HepG2 (cell line): ENCODE results near the gene ARFGEF3. TPM values are rescaled to one million over a fixed set of nuclear protein-coding genes. Genes with fewer than 3 reads are reported as not detected.

Experiments used
- FOXO1 ChIP-seq: sonication (generic); formaldehyde crosslinking; IDR thresholded peaks from 2 replicates; pipeline ENCODE4 v1.4.0; 2020; ENCODE audit warnings: missing genetic modification reagents
- FOXP1 ChIP-seq, 2 experiments: fragments of 450-650 bp in 1 of 2; IDR thresholded peaks; 2 replicates each; pipeline ENCODE4 v1.6.1; 2017 to 2018; ENCODE audit warnings: antibody characterized with exemption in 1 of 2
- KAT8 ChIP-seq: IDR thresholded peaks from 2 replicates; pipeline ENCODE4 v1.6.1; 2016; ENCODE audit warnings: missing genetic modification reagents, missing compliant biosample characterization
- MTF1 ChIP-seq: sonication (generic); formaldehyde crosslinking; IDR thresholded peaks from 2 replicates; pipeline ENCODE4 v1.5.0; 2020; ENCODE audit warnings: missing genetic modification reagents
- NFKB2 ChIP-seq: sonication (generic); formaldehyde crosslinking; IDR thresholded peaks from 2 replicates; pipeline ENCODE4 v1.4.0; 2020; ENCODE audit warnings: missing genetic modification reagents, borderline replicate concordance
- PAF1 ChIP-seq: IDR thresholded peaks from 2 replicates; pipeline ENCODE4 v1.6.1; 2016; ENCODE audit warnings: missing genetic modification reagents, missing compliant biosample characterization
- SALL1 ChIP-seq: sonication (generic); formaldehyde crosslinking; IDR thresholded peaks from 2 replicates; pipeline ENCODE4 v1.8.0; 2022; ENCODE audit warnings: mild to moderate bottlenecking, missing genetic modification reagents
- SOX5 ChIP-seq: IDR thresholded peaks from 2 replicates; pipeline ENCODE4 v1.6.1; 2016; ENCODE audit warnings: borderline replicate concordance
- TMF1 ChIP-seq: sonication (generic); formaldehyde crosslinking; IDR thresholded peaks from 2 replicates; pipeline ENCODE4 v1.8.1; 2022; ENCODE audit warnings: low read depth, missing genetic modification reagents
- ZBTB7B ChIP-seq: sonication (generic); formaldehyde crosslinking; IDR thresholded peaks from 2 replicates; pipeline ENCODE4 v1.4.0; 2020; ENCODE audit warnings: missing genetic modification reagents
- ZEB1 ChIP-seq: IDR thresholded peaks from 2 replicates; pipeline ENCODE4 v1.6.1; 2012; ENCODE audit warnings: mild to moderate bottlenecking, low read depth, inconsistent platforms; ENCODE audit not compliant: insufficient replicate concordance
- ZMYM4 ChIP-seq: sonication (generic); formaldehyde crosslinking; IDR thresholded peaks from 2 replicates; pipeline ENCODE4 v1.8.1; 2023; ENCODE audit warnings: mild to moderate bottlenecking, missing genetic modification reagents
- ZNF20 ChIP-seq: sonication (generic); formaldehyde crosslinking; IDR thresholded peaks from 2 replicates; pipeline ENCODE4 v1.4.0; 2020; ENCODE audit warnings: mild to moderate bottlenecking, moderate library complexity, missing genetic modification reagents
- ZNF839 ChIP-seq: sonication (generic); formaldehyde crosslinking; IDR thresholded peaks from 2 replicates; pipeline ENCODE4 v1.4.0; 2020; ENCODE audit warnings: missing genetic modification reagents, mild to moderate bottlenecking, borderline replicate concordance
- polyA plus RNA-seq, 8 experiments: library from polyadenylated mRNA; depleted of rRNA in 3 of 8; stranded (reverse) in 7 of 8; unstranded in 1 of 8; fragments of >200 nt; fragmentation: Illumina TruSeq in 4 of 8; extraction: Trizol in 4 of 8; gene quantifications; 2 replicates each; pipeline versions ENCODE4 v1.2.1 to v1.2.3, GENCODE V29; 2011 to 2016; ENCODE audit warnings: low read depth in 4 of 8, missing spikeins in 1 of 8, mixed read lengths in 1 of 8; ENCODE audit not compliant: insufficient read depth in 1 of 8
- total RNA-seq, 5 experiments: library from RNA; depleted of rRNA; stranded (reverse); fragments of >200 nt; fragmentation: Illumina TruSeq; extraction: Trizol; gene quantifications; 2 replicates each; pipeline ENCODE4 v1.2.3, GENCODE V29; 2016; ENCODE audit warnings: low read depth in 1 of 5
- TF ChIP-seq, protein P1 (sequence below): sonication (generic); formaldehyde crosslinking; IDR thresholded peaks from 2 replicates; pipeline ENCODE4 v1.4.0; 2020; ENCODE audit warnings: low read depth, mild to moderate bottlenecking, missing genetic modification reagents
- TF ChIP-seq, protein P2 (sequence below): sonication (generic); formaldehyde crosslinking; IDR thresholded peaks from 2 replicates; pipeline ENCODE4 v1.4.0; 2020; ENCODE audit warnings: mild to moderate bottlenecking, missing genetic modification reagents, borderline replicate concordance
- TF ChIP-seq, protein P3 (sequence below): sonication (generic); formaldehyde crosslinking; IDR thresholded peaks from 2 replicates; pipeline ENCODE4 v1.5.0; 2020; ENCODE audit warnings: missing genetic modification reagents
- TF ChIP-seq, protein P4 (sequence below): sonication (generic); formaldehyde crosslinking; IDR thresholded peaks from 2 replicates; pipeline ENCODE4 v1.4.0; 2020; ENCODE audit warnings: missing genetic modification reagents

ARFGEF3 gene
- total and polyA plus RNA-seq, 2 of the 13 experiments (the other 11 are each of a cell fraction or from before 2014, with no cell fraction given) = 0.60 to 2.6 TPM

DNA sequence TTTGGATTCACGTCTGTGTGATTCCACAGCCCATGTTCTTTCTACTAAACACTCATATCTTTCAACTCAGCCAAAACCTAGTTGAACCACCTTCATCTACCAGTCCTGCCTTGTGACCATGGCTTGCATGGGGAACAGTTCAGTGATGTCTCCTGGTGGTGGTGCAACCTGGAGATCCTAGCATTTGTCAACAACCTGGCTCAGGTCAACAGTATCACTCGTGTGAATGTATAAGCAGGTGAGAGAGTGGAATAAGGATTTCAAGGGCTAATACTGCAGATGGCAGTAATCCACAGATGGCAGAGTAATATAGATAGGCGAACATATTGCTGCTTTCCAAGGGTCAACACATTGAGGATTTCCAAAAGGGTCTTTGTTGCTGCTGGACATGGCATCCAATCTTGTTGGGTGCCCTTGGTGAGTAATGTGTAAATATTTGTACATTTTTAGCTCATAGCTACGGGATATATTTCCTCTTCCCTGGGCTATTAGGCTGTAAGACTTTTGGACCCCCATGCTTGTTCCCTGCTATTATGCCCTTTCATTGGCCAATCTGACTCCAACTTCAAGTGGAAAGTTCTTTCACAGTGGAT lies 43.1 kb downstream of the ARFGEF3 start (continued):
- TF ChIP-seq, protein P1, sequence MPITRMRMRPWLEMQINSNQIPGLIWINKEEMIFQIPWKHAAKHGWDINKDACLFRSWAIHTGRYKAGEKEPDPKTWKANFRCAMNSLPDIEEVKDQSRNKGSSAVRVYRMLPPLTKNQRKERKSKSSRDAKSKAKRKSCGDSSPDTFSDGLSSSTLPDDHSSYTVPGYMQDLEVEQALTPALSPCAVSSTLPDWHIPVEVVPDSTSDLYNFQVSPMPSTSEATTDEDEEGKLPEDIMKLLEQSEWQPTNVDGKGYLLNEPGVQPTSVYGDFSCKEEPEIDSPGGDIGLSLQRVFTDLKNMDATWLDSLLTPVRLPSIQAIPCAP = no peak
- TF ChIP-seq SOX5 (CRISPR knock-in tag) (0 out of 2 replicates have a peak, but pooled peaks have one; percentile 30), MTF1 (CRISPR knock-in tag) (no peak), FOXO1 (CRISPR knock-in tag) (0 out of 2 replicates have a peak, but pooled peaks have one; percentile 23), KAT8 (CRISPR knock-in tag) (0 out of 2 replicates have a peak, but pooled peaks have one; percentile 38), SALL1 (CRISPR knock-in tag) (peak; percentile 54), ZEB1 (no peak), NFKB2 (CRISPR knock-in tag) (no peak), PAF1 (CRISPR knock-in tag) (no peak), ZBTB7B (CRISPR knock-in tag) (0 out of 2 replicates have a peak, but pooled peaks have one; percentile 27), ZMYM4 (peak; percentile 60; the same call in 1 of the 2 replicates), ZNF20 (CRISPR knock-in tag) (no peak), ZNF839 (no peak), TMF1 (CRISPR knock-in tag) (no peak), FOXP1 (IDR thresholded peaks at IDR 0.05) (no peak), FOXP1 (CRISPR knock-in tag; IDR thresholded peaks at IDR 0.05) (peak; percentile 71)
- TF ChIP-seq, protein P2, sequence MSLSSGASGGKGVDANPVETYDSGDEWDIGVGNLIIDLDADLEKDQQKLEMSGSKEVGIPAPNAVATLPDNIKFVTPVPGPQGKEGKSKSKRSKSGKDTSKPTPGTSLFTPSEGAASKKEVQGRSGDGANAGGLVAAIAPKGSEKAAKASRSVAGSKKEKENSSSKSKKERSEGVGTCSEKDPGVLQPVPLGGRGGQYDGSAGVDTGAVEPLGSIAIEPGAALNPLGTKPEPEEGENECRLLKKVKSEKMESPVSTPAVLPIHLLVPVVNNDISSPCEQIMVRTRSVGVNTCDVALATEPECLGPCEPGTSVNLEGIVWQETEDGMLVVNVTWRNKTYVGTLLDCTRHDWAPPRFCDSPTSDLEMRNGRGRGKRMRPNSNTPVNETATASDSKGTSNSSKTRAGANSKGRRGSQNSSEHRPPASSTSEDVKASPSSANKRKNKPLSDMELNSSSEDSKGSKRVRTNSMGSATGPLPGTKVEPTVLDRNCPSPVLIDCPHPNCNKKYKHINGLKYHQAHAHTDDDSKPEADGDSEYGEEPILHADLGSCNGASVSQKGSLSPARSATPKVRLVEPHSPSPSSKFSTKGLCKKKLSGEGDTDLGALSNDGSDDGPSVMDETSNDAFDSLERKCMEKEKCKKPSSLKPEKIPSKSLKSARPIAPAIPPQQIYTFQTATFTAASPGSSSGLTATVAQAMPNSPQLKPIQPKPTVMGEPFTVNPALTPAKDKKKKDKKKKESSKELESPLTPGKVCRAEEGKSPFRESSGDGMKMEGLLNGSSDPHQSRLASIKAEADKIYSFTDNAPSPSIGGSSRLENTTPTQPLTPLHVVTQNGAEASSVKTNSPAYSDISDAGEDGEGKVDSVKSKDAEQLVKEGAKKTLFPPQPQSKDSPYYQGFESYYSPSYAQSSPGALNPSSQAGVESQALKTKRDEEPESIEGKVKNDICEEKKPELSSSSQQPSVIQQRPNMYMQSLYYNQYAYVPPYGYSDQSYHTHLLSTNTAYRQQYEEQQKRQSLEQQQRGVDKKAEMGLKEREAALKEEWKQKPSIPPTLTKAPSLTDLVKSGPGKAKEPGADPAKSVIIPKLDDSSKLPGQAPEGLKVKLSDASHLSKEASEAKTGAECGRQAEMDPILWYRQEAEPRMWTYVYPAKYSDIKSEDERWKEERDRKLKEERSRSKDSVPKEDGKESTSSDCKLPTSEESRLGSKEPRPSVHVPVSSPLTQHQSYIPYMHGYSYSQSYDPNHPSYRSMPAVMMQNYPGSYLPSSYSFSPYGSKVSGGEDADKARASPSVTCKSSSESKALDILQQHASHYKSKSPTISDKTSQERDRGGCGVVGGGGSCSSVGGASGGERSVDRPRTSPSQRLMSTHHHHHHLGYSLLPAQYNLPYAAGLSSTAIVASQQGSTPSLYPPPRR (CRISPR knock-in tag) = 0 out of 2 replicates have a peak, but pooled peaks have one; percentile 36
- TF ChIP-seq, protein P3, sequence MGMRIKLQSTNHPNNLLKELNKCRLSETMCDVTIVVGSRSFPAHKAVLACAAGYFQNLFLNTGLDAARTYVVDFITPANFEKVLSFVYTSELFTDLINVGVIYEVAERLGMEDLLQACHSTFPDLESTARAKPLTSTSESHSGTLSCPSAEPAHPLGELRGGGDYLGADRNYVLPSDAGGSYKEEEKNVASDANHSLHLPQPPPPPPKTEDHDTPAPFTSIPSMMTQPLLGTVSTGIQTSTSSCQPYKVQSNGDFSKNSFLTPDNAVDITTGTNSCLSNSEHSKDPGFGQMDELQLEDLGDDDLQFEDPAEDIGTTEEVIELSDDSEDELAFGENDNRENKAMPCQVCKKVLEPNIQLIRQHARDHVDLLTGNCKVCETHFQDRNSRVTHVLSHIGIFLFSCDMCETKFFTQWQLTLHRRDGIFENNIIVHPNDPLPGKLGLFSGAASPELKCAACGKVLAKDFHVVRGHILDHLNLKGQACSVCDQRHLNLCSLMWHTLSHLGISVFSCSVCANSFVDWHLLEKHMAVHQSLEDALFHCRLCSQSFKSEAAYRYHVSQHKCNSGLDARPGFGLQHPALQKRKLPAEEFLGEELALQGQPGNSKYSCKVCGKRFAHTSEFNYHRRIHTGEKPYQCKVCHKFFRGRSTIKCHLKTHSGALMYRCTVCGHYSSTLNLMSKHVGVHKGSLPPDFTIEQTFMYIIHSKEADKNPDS (CRISPR knock-in tag) = 0 out of 2 replicates have a peak, but pooled peaks have one; percentile 44
- TF ChIP-seq, protein P4, sequence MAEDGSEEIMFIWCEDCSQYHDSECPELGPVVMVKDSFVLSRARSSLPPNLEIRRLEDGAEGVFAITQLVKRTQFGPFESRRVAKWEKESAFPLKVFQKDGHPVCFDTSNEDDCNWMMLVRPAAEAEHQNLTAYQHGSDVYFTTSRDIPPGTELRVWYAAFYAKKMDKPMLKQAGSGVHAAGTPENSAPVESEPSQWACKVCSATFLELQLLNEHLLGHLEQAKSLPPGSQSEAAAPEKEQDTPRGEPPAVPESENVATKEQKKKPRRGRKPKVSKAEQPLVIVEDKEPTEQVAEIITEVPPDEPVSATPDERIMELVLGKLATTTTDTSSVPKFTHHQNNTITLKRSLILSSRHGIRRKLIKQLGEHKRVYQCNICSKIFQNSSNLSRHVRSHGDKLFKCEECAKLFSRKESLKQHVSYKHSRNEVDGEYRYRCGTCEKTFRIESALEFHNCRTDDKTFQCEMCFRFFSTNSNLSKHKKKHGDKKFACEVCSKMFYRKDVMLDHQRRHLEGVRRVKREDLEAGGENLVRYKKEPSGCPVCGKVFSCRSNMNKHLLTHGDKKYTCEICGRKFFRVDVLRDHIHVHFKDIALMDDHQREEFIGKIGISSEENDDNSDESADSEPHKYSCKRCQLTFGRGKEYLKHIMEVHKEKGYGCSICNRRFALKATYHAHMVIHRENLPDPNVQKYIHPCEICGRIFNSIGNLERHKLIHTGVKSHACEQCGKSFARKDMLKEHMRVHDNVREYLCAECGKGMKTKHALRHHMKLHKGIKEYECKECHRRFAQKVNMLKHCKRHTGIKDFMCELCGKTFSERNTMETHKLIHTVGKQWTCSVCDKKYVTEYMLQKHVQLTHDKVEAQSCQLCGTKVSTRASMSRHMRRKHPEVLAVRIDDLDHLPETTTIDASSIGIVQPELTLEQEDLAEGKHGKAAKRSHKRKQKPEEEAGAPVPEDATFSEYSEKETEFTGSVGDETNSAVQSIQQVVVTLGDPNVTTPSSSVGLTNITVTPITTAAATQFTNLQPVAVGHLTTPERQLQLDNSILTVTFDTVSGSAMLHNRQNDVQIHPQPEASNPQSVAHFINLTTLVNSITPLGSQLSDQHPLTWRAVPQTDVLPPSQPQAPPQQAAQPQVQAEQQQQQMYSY (CRISPR knock-in tag) = no peak
